HG03095 (cell line): ENCODE results near the gene RASA3.

ENCODE experiments used
- ATAC-seq: cut with Tn5 transposase; IDR thresholded peaks from one replicate; pipeline ENCODE4 v1.9.1; 2021; ENCODE audit warnings: moderate library complexity; ENCODE audit not compliant: unreplicated experiment

Gene RASA3

DNA sequence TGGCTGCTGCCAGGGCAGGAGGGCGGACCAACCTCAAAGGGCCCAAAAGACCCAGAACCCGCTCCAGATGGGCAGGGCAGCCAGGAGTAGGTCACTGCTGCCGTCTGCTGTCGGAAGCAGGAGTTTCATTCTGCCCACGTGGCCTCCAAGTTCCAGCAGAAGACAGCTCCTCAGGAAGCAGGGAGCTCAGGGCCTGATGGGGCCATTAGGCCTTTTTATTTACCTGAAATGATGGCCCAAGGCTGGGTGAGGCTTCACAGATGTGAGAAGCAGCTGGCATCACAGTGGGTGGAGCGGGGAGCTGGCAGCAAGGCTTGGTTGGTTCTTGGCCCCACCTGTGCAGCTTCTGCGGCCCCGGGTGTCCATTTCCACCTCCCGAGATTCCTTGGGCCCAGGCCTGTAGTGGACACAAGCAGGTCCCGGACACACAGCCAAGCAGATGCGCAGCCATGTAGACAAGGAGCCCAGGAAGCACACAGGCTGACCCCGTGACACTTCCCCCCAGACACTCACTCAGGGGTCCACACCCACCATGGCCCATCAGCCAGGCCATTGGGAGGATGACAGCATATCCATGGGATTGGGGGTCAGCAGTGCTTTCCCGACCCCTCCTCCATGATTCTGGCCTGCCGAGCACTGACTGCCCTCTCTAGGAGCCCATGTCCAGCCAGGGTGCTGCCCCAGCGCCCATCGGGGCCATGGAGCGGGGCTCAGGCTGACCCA is 185.0 kb downstream of the RASA3 start:
- no peak for ATAC-seq

DNA sequence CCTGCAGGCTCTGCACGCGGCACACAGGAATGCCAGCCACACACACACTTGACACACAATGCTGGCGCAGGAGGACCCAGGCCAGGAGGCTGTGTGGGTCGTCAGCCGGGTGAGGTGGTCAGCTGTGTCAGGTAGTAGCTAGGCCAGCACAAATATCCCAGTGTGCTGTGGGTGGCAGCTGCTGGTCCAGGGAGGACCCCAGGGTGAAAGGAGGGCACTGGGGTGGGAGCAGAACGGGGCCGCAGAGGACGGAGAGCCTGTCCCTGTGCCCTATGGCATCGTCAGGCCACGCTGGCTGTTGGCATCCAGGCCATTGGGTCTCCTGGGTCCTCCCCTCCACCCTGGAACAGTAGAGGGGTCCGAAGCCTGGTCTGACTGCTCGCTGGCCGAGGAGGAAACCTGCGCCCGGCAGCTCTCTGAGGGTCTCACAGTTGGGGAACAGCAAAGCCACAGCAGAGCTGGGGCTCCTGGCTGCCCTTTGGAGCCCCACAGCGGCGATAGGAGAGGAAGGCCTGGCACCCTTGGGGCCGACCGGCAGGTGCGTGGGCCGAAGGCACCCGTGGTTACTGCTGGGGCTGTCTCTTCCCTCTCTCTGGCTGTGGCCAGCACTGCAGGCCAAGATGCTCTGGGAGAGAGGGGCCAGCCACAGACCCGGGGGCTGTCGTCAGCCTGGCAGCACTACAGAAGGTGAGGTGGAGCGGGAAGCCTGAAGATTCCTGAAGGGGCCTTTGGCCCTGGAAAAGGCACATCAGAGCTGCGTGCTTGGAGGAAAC is 185.8 kb downstream of the RASA3 start:
- ATAC-seq, result no peak

DNA sequence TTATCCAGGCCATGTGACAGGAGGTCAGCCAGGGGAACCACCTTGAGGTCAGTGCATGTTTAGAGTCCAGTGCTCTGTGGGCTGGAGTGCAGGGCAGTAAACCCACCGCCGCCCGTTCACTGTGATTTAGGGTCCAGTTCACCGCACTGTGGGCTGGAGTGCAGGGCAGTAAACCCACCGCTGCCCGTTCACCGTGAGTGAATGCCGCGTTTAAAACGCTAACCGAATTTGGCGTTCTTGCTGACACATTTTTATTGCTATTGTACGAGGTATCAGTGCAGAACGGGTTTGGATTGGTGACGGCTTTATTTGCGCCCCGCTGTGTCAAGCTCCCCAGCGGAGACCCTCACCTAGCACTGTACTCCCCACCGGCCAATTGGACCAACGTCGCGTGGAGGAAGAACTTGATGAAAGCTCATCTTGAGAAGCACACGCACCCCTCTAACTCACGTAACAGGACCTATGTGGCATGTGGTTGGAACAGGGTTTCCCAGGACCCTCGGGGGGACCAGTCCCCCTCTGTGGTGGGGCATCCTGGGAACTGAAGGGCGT is 186.5 kb downstream of the RASA3 start:
- ATAC-seq, result no peak

DNA sequence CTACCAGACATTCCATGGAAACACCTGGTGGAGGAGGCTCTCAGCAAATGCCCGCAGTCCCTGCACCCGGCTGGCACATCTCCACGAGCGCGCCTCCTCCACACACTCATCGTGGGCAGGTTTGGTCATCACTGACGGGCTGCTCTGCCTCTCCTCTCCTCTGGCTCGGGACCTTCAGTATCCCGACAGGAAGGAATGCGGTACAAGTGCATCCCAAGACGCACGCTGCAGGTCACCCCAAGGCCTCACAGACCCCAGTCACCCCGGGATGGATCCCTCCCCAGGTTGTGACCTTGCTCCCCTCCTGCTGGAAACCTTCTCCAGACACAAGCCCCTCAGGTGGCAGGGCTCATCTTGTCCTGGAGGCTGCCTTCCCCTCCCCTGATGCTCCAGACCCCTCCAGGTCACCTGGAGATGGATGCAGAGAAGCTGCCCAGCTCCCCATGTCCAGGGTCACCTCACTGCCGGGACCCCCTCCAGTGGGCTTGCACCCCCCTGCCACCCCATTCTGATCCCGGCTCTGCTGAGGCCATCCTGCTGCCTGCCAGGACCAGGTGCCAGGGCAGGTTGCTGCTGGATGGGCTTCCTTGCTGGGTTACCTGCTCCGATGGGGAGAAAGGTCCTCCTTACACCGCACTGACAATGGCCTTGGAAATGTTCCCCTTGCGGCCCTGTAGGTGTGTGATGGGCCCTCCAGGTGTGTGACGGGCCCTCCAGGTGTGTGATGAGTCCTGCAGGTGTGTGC is 188.4 kb downstream of the RASA3 start:
- ATAC-seq, result no peak

DNA sequence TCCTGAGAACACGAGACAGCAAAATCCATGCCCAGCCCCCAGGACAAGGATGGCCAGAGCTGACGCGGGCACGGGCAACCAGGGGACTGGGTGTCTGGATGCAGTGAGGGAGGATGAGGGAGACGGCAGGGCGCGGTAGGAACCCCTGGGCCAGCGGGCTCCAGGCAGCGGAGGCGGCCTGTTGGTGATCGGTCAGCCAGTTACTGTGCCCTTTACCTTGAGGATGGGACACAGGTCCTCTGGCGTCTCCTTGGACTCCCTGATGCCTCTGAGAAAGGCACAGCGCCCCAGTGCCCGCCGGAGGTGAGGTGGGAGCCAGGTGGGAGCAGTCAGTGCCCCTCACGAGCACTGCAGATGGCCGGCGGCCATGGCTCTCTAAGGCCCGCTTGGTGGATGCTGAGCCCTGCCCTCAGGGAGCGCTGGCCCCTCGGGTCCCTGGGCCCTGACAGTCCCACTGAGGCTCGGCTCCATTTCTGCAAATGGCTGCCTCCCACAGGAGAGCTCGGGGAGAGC is 189.8 kb downstream of the RASA3 start:
- no peak for ATAC-seq

DNA sequence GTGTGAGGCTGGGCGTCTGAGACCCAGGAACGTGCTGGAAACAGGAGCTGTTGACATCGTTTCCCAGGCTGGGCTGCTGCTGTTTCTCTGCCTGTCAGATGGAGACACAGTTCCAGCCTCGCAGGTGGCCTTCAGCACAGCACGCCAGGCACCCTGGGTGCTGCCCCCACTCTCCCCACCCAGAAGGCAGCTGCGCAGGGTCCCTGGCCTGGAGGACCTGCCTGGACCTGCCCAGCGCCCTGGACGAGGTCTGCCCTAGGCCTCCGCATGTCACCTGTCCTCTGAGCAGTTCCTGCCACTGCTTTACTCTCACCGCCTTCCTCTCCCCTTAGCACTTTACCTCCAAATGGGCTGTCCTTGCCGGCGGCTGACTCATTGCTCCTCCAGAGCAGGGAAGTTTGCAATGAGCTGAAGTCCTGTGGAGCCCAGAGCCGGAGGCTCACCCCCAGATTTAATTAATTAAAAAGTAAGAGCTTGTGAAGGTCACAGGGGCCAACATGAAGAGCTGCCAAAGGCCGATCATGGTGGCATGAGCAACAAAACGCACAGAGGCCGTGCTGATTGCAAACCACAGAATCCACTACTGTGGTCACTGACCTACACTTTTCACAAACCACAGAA is 190.7 kb downstream of the RASA3 start:
- ATAC-seq, result no peak

DNA sequence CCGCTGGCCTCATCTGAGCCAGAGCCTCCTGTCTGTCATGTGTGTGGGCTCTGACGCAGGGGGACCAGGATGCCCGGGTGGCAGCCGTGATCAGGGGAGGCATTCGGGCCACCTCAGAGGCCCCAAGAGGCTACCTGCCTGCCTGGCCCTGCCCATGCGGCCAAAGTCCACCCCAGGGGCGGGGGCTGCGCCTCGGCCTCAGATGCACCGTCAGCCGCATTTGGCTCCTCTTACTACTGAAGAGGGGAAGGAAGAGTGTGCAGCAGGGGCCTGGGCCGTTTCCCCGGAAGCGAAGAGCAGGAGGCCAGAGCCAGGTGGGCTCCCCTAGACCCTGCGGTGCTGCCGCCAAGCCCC is 192.5 kb downstream of the RASA3 start:
- no peak for ATAC-seq

DNA sequence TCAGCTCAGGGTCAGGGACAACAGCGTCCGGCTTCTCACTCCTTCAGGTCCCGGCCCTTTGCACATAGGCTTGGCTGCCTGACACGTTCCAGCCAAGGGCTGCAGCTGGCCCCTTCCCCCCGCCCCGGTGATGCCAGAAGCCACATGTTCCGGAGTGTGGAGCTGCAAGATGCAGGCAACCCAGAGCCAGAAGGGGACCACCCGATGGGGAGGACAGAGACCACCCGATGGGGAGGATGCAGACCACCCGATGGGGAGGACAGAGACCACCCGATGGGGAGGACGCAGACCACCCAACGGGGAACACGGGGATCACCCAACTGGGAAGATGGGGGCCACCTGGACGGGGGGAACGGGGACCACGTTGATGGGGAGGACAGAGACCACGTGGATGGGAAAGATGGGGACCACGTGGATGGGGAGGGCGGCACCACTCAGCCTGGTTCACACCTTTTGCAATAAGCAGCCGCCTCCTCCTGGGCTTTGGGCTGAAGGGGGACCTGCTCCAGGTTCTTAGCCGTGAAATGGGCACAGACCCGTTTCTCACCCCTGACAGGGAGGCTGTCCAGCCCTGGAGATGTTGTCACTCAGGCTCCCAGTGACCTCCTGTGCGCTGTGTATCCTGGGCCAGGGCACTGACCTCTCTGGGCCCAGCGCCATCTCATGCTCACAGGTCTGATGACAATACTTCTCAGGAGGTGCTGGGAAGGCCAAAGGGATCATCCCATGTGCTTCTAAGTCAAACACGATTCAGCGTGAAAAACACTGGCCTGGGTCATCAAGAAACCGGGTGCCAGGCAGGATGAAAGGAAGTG is 193.1 kb downstream of the RASA3 start:
- no peak for ATAC-seq

DNA sequence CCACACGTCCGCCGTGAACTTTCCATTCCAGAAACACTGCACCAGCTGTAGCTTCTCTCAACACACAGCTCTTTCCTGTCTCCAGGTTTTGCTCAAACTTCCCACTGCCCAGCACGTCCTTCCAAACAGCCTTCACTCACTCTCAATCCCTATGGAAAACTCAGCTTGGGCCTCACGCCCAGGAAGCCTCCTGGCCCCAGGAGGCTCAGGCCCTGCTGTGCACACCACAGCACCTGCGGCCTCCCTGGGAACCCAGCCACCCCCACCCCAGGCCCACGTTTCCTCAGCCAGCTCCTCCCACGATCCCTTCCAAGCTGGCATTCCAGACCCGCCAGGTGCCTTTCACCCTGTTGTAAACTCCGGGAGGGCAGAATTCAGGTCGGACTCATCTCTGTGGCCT is 193.7 kb downstream of the RASA3 start:
- ATAC-seq, result no peak

DNA sequence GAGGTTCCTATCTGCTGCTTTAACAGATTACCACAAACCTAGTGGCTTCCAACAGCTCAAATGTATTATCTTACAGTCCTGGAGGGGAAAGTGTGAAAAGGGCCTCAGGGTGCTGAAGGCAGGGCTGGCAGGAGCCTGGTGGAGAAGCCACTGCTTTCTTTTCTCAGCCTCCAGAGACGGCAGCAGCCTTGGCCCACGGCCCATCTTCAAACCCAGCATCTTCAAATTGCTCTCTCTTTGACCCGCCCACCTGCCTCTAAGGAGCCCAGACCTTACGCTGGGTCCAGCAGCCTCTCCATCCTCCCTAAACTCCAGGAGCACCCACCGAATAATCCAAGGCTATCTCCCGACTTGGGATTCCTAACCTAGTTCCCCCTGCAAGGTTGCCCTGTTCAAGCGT is 194.2 kb downstream of the RASA3 start:
- no peak for ATAC-seq

DNA sequence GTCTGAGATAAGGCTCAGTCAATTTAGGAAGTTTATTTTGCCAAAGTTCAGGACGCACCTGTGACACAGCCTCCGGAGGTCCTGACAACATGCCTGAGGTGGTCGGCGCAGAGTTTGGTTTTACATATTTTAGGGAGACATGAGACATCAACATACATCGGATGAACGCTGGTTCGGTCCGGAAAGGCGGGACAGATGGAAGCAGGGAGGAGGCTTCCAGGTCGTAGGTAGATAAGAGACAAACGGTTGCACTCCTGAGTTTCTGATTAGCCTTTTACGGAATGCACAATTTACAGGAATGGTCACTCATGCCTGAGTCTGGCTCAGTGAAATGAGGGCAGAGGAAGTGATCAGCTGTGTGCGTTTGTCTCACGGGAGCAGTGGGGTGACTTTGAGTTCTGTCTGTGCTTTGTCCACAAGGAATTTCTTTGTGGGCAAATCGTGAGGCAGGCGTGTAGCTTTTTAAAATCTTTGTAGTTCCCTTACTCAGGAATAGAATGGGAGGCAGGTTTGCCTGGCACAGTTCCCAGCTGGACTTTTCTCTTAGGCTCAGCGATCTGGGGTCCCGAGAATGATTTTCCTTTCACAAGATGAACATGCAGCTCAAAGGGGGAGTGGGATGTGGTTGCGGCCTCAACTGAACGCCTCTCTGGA is 194.8 kb downstream of the RASA3 start:
- no peak for ATAC-seq

DNA sequence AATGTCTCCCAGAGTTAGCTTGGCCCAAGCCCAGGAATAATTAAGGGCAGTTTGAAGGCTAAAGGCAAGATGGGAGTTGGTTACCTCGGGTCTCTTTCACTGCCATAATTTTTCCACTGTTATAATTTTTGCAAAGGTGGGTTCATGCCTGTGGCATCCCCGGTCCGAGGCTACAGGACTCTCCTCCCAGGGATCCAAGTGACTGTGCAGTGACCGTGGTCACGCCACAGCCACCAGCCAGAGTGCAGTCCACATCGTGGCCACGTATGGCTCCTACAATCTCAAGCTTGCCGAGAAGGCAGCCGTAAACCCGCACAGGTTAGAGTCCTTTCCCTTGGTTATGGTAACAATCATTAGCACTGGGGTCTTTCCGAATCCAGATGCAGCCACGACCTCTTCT is 195.3 kb downstream of the RASA3 start:
- no peak for ATAC-seq

DNA sequence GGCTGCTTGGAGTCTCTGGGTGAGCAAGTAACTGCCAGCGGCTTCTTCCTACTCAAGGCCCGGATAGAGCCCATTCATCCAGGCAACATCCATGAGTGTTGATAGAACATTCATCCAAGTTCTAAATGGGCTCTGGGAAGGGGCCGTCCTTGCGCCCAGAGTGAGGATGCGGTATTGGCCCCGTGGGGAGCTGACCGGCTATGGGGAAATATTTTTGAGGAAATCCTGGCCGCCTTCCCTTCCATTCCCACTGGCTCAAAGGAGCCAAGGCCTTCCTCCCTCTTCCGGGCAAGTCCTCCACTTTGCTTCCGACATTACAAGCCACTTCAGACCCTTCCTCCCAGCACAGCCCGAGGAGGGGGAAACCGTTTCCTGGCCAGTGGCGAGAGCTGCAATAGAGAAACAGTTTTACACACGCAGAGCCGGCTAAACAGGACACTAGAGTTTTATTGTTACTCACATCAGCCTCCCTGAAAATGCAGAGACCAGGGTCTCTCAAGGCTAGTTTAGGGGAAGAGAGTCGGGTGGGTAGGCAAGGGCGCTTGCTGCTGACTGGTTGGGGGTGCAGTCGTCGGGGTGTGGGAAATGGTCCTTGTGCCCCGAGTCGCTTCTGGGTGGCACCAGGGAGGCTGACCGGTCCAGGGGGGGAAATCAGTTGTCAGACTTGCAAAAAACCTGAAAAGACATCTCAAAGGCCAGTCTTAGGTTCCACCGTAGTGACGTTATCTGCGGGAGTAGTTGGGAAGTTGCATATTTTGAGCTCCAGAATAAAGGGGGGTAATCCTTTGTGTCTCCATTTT is 196.1 kb downstream of the RASA3 start:
- ATAC-seq, result no peak

DNA sequence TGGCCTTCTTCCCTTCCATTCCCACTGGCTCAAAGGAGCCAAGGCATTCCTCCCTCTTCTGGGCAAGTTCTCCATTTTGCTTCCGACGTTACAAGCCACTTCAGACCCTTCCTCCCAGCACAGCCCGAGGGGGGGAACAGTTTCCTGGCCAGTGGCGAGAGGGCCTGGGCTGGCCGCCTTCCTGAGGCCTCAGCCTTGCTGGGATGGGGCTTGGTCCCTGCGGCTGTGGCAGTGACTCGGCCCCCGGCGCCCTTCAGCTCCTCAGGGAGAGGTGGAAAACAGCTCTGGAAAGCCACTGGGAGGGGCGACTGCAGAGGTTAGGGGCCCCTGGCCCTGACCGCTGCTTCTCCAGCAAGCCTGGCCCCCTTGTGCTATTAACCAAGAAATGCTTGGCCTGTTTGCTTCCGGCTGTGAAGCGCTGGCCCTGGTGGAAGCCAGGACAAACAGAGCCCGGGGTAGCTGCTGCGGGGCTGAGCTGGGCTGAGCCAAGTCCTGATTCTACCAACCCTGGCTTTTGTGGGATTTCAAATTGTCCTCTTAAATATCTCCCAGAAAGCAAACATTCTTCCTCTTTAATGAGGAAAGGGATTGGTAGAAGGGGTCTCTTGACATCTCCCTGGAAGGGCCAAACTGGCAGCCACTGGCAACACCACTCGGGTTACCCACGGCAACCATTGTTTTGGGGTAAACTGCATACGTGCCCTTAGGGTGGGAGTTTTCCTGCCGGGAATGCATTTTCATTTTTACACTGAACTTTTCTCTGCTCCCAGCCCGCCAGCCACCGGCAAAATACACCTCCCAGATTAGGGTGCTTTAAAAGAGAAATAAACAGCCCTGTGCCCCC is 197.2 kb downstream of the RASA3 start:
- no peak for ATAC-seq

DNA sequence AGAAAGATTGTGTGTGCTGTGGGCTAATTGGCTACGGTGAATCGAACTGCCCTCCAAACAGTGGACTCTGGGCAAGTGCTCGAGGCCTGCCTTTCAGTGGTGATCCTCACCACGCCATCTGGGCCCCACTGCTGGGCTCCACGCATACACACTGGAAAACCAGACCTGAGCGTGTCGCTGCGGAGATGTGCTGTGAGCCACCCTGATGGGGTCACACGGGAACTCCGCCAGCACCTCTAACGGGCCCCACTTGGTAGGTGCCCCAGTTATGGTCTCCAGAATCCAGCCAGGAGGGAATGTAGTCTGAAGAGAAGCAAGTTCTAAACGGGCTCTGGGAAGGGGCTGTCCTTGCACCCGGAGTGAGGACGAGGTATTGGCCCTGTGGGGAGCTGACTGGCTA is 197.8 kb downstream of the RASA3 start:
- ATAC-seq, result no peak

DNA sequence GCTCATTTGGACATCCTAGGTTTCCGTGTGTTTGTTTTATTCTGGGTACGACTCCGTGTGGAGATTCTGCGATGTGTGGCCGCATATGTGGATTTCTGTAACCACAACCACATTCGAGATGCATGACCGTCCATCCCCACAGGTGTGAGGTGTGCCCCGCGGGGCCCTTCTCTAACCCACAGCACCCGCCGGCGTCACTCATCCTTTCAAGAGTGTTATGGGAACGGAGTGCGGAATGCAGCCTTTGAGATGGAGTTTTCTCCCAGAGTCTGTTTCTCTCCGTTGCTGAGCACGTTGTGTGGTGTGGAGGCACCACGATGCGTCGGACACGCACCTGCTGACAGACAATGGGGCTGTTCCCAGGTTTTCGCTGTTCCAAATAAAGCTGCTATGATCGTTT is 198.5 kb downstream of the RASA3 start:
- ATAC-seq, result no peak

DNA sequence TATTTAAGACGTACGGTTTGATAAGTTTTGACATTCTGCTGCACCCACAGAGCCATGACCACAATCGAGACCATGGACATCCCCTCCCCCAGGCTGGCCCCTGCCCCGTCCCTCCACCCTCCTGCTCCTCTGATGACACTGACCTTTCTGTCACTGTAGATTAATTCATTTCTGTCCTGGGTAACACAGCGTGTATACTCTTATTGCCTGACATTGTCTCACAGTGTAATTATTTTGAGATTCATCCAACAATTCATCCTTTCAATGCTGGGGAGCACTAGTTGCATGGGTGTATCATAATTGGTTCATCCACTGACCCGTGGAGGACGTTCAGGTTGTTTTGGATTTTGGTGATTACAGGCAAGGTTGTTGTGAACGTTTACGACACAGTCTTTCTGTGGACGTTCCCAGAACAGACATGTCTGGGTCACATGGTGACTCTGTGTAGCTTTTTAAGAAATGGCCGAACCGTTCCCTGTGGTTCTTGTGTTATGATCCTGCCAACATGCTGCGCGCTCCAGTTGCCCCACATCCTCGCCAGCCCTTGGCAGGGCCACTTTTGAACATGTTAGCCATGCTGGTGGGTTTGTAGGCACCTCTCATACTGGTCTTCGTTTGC is 200.5 kb downstream of the RASA3 start:
- ATAC-seq, result no peak
